OCI-LY3 (cell line): ENCODE measurements around the gene LMO2.

Experiments
- H2AFZ ChIP-seq: fragments of 200-600, 300-600 bp; shearing (Covaris generic); 2 replicates; pipeline ENCODE4 v1.6.0; 2014; ENCODE audit warnings: antibody characterized with exemption, low read depth, low read length
- H3K27ac ChIP-seq: fragments of 200-600, 300-600 bp; sonication (generic); 2 replicates; pipeline ENCODE4 v1.5.1; 2014; ENCODE audit warnings: mild to moderate bottlenecking, low read length, moderate library complexity, mixed read lengths
- H3K27me3 ChIP-seq: fragments of 200-600, 300-600 bp; sonication (generic); 2 replicates; pipeline ENCODE4 v1.6.1; 2014; ENCODE audit warnings: low read depth, low read length, mixed read lengths
- H3K36me3 ChIP-seq: fragments of 200-600, 300-600 bp; sonication (generic); replicated peaks from 2 replicates; pipeline ENCODE3; 2014; ENCODE audit warnings: low read depth, low read length, mixed read lengths
- H3K4me1 ChIP-seq: fragments of 300-600, 200-600 bp; sonication (generic); 2 replicates; pipeline ENCODE4 v1.6.1; 2014; ENCODE audit warnings: low read length, mixed read lengths
- H3K4me2 ChIP-seq: fragments of 200-600, 300-600 bp; sonication (generic); 2 replicates; pipeline ENCODE4 v1.6.1; 2014; ENCODE audit warnings: low read length, mixed read lengths
- H3K4me3 ChIP-seq: fragments of 300-600, 200-600 bp; sonication (generic); 2 replicates; pipeline ENCODE4 v1.5.1; 2014; ENCODE audit warnings: antibody characterized with exemption, mild to moderate bottlenecking, low read length, moderate library complexity
- H3K79me2 ChIP-seq: fragments of 300-600, 200-600 bp; shearing (Covaris generic); 2 replicates; pipeline ENCODE4 v1.6.1; 2014; ENCODE audit warnings: mild to moderate bottlenecking, low read length, mixed read lengths
- H3K9ac ChIP-seq: fragments of 300-600, 200-600 bp; shearing (Covaris generic); 2 replicates; pipeline ENCODE4 v1.6.0; 2014; ENCODE audit warnings: mild to moderate bottlenecking, low read length, moderate library complexity
- H3K9me3 ChIP-seq: fragments of 200-600, 300-600 bp; shearing (Covaris generic); 2 replicates; pipeline ENCODE4 v1.6.1; 2014; ENCODE audit warnings: low read length, mixed read lengths; ENCODE audit not compliant: insufficient read depth
- H4K20me1 ChIP-seq: fragments of 200-600, 300-600 bp; sonication (generic); 2 replicates; pipeline ENCODE4 v1.6.1; 2016; ENCODE audit warnings: low read length, mixed read lengths; ENCODE audit not compliant: insufficient read depth
- EZH2phosphoT487 ChIP-seq: fragments of 200-600 bp; shearing (Covaris generic); IDR thresholded peaks from 2 replicates; pipeline ENCODE4 v1.6.1; 2018; ENCODE audit warnings: antibody characterized with exemption, mixed run types, low read depth
- TF ChIP-seq, protein P1 (sequence below): fragments of 200-600, 300-600 bp; sonication (generic); IDR thresholded peaks from 2 replicates; pipeline ENCODE4 v1.5.1; 2014; ENCODE audit warnings: antibody characterized with exemption, low read length, low read depth

LMO2 gene

DNA sequence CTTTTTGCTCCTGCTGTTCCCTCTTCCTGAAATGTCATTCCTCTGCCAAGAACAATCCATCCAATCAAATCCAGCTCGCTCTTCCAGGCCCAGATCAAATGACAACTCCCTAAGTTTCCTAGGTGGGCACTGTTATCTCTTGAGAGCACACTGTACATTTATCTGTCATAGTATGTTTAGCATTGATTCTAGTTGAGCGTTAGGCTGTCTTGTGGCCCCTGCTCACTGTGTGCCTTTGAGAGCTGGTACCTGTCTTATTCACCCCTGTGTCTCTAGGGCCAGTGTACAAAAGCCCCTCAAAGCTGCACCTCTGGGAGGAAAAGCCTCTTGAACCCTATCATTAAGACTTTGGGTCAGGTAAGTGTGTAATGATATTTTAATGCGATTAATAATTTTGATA, 7.1 kb upstream of the LMO2 start:
- TF ChIP-seq EZH2phosphoT487: no peak
- TF ChIP-seq, protein P1, sequence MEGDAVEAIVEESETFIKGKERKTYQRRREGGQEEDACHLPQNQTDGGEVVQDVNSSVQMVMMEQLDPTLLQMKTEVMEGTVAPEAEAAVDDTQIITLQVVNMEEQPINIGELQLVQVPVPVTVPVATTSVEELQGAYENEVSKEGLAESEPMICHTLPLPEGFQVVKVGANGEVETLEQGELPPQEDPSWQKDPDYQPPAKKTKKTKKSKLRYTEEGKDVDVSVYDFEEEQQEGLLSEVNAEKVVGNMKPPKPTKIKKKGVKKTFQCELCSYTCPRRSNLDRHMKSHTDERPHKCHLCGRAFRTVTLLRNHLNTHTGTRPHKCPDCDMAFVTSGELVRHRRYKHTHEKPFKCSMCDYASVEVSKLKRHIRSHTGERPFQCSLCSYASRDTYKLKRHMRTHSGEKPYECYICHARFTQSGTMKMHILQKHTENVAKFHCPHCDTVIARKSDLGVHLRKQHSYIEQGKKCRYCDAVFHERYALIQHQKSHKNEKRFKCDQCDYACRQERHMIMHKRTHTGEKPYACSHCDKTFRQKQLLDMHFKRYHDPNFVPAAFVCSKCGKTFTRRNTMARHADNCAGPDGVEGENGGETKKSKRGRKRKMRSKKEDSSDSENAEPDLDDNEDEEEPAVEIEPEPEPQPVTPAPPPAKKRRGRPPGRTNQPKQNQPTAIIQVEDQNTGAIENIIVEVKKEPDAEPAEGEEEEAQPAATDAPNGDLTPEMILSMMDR: no peak
- H3K9ac ChIP-seq: no peak overlapping the region

GRCh38 chr11:33897761-33898375, 6.0 kb upstream of the LMO2 start:
- Histone ChIP-seq H3K27me3 (peaks cover 40% of the 10 kb centered on the region), H3K4me1 (peaks cover 12% of the 10 kb centered on the region), H3K9me3 (no peaks in the 10 kb centered on the region), H3K4me2 (no peak overlapping the region), H3K27ac (no peak overlapping the region), H2AFZ (no peak overlapping the region), H3K79me2 (no peaks in the 10 kb centered on the region), H4K20me1 (no peaks in the 10 kb centered on the region), H3K36me3 (no peaks in the 10 kb centered on the region), H3K9ac (no peak overlapping the region), H3K4me3 (no peak overlapping the region)
- TF ChIP-seq, protein P1: no peak
- TF ChIP-seq EZH2phosphoT487: no peak

More for the DNA sequence above, 7.1 kb upstream of the LMO2 start:
- no peak overlapping the region for H3K4me3 ChIP-seq
- no peaks in the 10 kb centered on the region for H4K20me1 ChIP-seq
- H3K27ac ChIP-seq: no peak overlapping the region
- H3K36me3 ChIP-seq: no peaks in the 10 kb centered on the region
- H3K4me2 ChIP-seq: no peak overlapping the region
- no peak overlapping the region for H2AFZ ChIP-seq
- H3K79me2 ChIP-seq: no peaks in the 10 kb centered on the region
- no peaks in the 10 kb centered on the region for H3K9me3 ChIP-seq
- peaks cover 46% of the 10 kb centered on the region for H3K27me3 ChIP-seq
- H3K4me1 ChIP-seq: peaks cover 12% of the 10 kb centered on the region

- H3K9ac ChIP-seq: no peak overlapping the region
- H4K20me1 ChIP-seq: no peaks in the 10 kb centered on the region
- no peak for TF ChIP-seq EZH2phosphoT487
- TF ChIP-seq, protein P1: no peak
- H3K9me3 ChIP-seq: no peaks in the 10 kb centered on the region
- H3K27ac ChIP-seq: no peak overlapping the region
- no peak overlapping the region for H3K4me2 ChIP-seq
- H2AFZ ChIP-seq: no peak overlapping the region
- peaks cover 12% of the 10 kb centered on the region for H3K4me1 ChIP-seq
- H3K79me2 ChIP-seq: no peaks in the 10 kb centered on the region
- no peak overlapping the region for H3K4me3 ChIP-seq
- H3K36me3 ChIP-seq: no peaks in the 10 kb centered on the region
- H3K27me3 ChIP-seq: peaks cover 33% of the 10 kb centered on the region
Measured at GRCh38 chr11:33896911-33897310, 5.0 kb upstream of the LMO2 start.

DNA sequence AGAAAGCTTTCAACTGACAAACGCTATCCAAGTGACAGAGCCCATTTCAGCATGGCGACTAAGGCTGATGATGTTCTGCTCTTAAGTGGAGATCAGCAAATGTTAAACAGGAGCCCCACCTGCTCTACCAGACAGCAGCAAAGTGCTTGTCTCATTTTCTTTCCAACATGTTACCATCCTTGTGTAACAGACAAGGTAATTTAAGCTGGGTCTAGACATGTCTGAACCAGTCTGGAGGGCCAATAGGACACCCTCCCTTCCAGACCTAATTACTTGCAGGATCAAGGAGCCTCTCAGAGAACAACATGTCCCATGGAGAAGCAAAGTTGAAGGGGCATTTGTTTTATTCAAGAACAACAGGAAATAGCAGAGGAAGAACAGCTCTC, 3.9 kb upstream of the LMO2 start:
- H2AFZ ChIP-seq: no peak overlapping the region
- H3K27ac ChIP-seq: no peak overlapping the region

More for the DNA sequence above, 3.9 kb upstream of the LMO2 start:
- H3K79me2 ChIP-seq: no peaks in the 10 kb centered on the region
- no peaks in the 10 kb centered on the region for H3K9me3 ChIP-seq
- no peaks in the 10 kb centered on the region for H3K36me3 ChIP-seq
- H4K20me1 ChIP-seq: no peaks in the 10 kb centered on the region
- H3K4me1 ChIP-seq: peaks cover 12% of the 10 kb centered on the region
- no peak overlapping the region for H3K4me3 ChIP-seq
- no peak overlapping the region for H3K9ac ChIP-seq
- peaks cover 31% of the 10 kb centered on the region for H3K27me3 ChIP-seq
- no peak for TF ChIP-seq EZH2phosphoT487
- TF ChIP-seq, protein P1: no peak
- no peak overlapping the region for H3K4me2 ChIP-seq
